G401.6 (cell line): ENCODE data around the gene LUM.
"Not testable (repeated sequence)": the region's sequence is repeated elsewhere in the genome, so short reads cannot be mapped to it uniquely, and the experiment has no call there.

ENCODE experiments used
- FAIRE-seq: peaks from 2 replicates; lab custom pipeline; 2012; peaks lifted over from hg19 to GRCh38; lab: Jason Lieb, UNC

The LUM gene

GRCh38 chr12:91109581-91110310 lies 1.5 kb downstream of the LUM start:
- FAIRE-seq, result no peak

DNA sequence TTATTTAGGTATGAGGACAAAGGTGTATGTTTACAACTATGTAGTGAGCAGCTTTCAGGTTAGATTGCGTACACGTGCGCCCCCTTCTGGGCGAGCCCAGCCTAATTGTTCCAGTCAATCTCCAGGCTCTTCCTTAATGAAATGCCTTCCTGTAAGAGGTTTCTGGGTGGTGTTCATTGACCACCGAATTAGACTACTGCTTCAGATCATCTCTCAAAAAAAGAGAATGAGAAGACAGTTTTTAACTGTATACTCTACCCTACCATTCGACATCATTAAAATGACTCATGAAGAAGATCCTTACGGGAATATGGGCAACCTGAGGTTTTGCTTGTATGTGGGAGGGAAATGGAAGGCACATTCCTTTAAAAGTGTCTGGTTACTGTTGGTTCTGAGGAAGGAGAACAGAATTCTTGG lies 2.1 kb downstream of the LUM start:
- FAIRE-seq, result peak; percentile 89

DNA sequence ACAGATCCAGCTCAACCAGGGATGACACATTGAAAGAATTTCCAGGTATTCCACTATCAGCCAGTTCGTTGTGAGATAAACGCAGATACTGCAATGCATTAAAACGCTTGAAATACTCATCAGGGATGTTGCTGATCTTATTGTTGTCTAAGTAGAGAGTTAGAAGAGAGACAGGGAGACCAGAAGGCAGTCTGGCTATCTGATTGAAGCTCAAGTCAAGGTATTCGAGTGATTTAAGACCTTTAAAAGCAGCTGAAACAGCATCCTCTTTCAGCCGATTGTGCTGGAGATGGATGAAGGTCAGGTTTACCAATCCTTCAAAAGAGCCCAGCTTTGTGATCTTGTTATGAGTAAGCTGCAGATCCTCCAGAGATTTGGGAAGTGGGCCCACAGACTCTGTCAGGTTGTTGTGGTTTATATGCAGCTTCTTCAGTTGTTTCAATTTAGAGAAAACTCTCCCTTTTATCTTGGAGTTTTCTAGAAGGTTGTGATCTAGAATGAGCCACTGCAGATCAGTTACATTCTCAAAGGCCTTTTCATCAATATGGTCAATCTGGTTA lies 3.0 kb downstream of the LUM start:
- no peak for FAIRE-seq

- no peak for FAIRE-seq
These were observed 5.0 kb downstream of the LUM start for GRCh38 chr12:91106283-91106682.

DNA sequence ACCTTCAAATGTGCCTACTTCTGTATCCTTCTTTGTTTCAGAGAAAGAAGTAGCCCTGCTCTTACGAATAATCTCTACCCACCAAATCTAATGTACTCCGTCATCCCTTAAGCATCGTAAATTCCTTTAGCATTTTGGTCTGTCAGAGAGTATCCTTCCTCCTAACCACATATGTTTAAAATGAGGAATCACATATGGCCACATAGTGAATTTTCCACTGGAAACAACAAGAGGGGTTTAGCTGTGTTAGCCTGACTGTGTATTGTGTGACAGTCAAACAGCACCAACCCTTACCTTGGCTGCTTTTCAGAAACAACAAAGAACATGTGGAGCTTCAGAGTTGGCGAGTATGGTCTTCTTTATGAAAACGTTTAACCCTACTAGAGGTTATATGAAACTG lies 5.5 kb downstream of the LUM start:
- no peak for FAIRE-seq

DNA sequence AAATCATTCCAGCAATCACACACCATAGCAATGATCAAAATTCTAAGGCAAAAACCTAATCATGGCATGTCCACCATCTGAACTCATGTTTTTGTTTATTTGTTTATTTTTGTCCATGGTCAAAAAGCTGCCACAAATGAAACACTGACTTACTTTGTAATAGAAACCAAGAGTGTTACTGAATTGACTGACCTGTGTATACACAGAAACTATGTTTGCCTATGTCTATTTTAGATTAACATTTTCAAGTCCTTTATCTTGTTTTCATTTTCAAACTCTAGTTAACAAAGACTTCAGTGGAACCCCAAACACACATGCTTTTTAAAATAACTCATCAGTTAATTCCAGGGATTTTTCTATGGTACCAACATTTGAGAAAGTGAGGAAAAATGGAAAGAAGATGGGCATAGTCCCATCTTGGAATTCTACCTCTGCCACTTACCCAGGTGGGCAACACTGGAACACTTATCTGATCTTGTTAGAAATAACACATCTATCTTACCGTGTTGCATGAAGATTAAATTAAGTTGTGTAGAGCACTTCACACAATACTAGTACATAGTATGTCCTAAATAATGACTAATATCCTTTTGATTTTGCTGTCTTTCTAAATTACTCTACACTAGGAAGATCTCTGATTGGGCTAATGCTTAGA lies 6.4 kb downstream of the LUM start:
- FAIRE-seq, result no peak

- no peak for FAIRE-seq
These were observed 7.7 kb downstream of the LUM start for GRCh38 chr12:91103624-91104023.

GRCh38 chr12:91103101-91103500 lies 8.2 kb downstream of the LUM start:
- FAIRE-seq, result no peak

DNA sequence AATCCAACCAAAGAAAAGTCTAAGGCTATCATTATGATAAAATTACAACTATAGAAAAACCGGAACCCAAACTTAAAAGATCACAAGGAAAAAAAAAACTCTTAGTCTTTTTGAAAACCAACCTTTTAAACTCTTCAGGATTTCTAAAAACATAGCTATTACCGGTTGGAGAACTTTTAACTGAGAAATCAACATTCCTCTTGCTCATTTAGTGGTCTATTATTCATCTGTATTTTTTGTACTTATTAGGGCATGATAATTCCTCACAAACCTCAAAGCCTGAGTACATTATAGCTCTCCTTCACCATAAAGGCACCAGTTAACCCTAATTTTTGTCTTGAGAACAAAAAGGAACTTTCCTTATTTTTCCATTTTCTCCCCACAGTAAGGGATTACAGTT lies 10.4 kb downstream of the LUM start:
- FAIRE-seq, result no peak

- no peak for FAIRE-seq
These were observed 11.5 kb downstream of the LUM start for GRCh38 chr12:91099836-91100235.

- no peak for FAIRE-seq
These were observed 12.0 kb downstream of the LUM start for GRCh38 chr12:91099341-91099740.

- FAIRE-seq, result no peak
These were observed 12.4 kb downstream of the LUM start for GRCh38 chr12:91098941-91099340.

- FAIRE-seq, result no peak
These were observed 12.8 kb downstream of the LUM start for GRCh38 chr12:91098461-91098860.

- no peak for FAIRE-seq
These were observed 16.3 kb downstream of the LUM start for GRCh38 chr12:91094957-91095356.

DNA sequence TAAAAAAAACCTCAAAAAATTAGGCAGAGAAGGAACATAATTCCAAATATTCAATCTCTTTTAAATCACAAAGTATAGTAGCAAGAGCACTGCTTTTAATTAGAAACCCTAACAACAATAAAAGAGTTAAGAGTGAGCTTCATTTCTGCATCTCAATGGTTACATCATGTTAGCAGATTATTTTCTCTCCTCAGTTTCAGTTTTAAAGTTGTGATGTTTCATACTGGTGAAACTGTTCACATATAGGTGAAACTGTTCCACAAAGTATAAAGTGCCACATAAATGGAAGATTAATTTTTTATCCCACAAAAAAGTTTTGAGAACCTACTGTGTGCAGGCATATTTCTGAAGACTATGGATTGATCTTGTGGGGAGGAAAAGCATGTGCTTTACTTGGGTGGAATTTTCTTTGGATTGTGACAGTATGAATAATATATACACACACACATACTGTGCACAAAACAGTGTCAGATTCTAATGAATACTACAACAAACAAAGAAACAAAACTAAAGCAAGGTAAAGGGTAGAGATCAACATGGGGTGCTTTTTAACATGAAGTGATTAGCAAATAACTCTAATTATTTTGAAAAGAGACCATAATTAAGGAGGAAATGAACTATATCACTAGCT lies 17.1 kb downstream of the LUM start:
- FAIRE-seq, result no peak

DNA sequence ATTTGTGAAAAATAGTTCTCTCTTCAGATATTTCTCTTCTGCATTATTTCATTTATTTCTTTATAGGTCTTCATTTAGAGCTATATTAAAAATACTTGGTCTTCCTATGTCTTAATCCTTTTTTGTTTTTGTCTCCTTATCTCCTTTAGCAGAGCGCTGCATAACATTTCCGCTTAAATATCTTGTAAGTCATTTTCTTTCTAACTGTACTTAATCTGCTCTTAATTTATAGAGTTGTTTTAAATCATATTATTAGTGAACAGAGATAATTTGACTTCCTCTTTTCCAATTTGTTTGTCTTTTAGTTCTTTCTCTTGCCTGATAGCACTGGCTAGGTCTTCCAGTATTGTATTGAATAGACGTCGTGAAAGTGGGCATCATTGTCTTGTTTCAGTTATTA lies 18.0 kb downstream of the LUM start:
- FAIRE-seq, result no peak

- FAIRE-seq, result no peak
These were observed 19.2 kb downstream of the LUM start for GRCh38 chr12:91091916-91092715.

GRCh38 chr12:91089953-91090352 lies 21.3 kb downstream of the LUM start:
- FAIRE-seq, result not testable (repeated sequence)

GRCh38 chr12:91080041-91080440 lies 31.3 kb downstream of the LUM start:
- FAIRE-seq, result no peak

DNA sequence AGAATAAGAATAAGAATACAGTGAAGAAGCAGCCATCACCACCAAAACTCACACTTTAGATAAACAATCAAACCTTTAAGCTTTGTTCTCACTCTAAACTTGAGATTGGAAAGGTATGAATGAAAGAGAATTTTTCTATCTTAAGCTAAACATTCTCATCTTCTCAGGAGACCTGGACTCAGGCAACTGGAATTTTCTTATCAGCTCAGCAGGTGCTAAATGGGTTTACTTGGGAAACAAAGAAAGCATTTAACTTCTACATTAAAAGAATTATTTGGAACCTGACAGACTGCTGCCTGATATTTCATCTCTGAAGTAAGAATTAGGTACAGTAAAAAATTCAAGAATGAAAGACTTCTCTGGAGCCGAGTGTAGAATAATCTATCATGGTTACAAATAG lies 32.8 kb downstream of the LUM start:
- FAIRE-seq, result no peak

- no peak for FAIRE-seq
These were observed 33.9 kb downstream of the LUM start for GRCh38 chr12:91077228-91077954.

DNA sequence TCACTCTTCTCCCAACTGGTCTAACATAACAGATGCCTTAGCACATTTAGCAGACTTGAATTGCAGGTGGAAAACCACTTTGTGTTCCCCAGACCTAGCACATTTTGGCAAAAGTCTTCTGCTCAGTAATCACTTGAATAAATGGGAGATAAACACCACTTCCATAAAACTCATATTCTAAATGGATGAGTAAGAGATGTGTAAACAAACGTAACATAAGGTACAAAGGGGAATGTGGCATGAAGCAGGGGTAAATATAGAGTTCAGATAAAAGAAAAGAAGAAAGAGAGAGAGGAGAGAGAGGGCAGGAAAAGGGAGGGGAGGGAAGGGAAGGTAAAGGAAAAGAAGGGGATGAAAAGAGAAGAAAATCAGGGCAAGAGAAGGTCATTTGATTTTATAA lies 36.4 kb downstream of the LUM start:
- no peak for FAIRE-seq
